Right ventricle myocardium inferior (tissue), 1 donor: ENCODE measurements around the gene TNNI2. TPM values are rescaled to one million over a fixed set of nuclear protein-coding genes. Genes with fewer than 3 reads are reported as not detected.

Source experiments
- ATAC-seq: fragments of 200-7000 bp; cut with Tn5 transposase; one replicate; pipeline ENCODE4 v1.9.1; 2020; ENCODE audit warnings: mild to moderate bottlenecking, moderate library complexity
- DNase-seq: peaks from one replicate; pipeline ENCODE4 v3.0.0; 2021; ENCODE audit errors: missing footprints
- intact Hi-C: fragments of 100-400 bp; cut with DNase I; formaldehyde crosslinking; loops from one replicate; pipeline ENCODE4 v1.11.0; 2022
- total RNA-seq: library from RNA; stranded (reverse); fragmentation: NEBNext Ultra II Directional; extraction: Animal tissue kit (Norgen Biotek cat#: 25700); gene quantifications from one replicate; pipeline ENCODE4 v1.2.1, GENCODE V29; 2021
- donor health status: DM: no; HTN: yes; CAD: no; lungs with severe emphysema.

Gene TNNI2
- total RNA-seq, 1 donor from 2014 or later = 0.35 TPM

- ATAC-seq = peak; percentile 79
- DNase-seq = peak; percentile 79
- intact Hi-C loops = no loop called here
Measured at GRCh38 chr11:1842149-1843097, 3.6 kb downstream of the TNNI2 start.

- DNase-seq (peak; percentile 23), ATAC-seq (no peak)
- intact Hi-C loops = no loop called here
Measured at GRCh38 chr11:1843098-1843473, 4.3 kb downstream of the TNNI2 start.

GRCh38 chr11:1843796-1844195, 5.0 kb downstream of the TNNI2 start:
- ATAC-seq (no peak), DNase-seq (no peak)
- intact Hi-C loops = no loop called here

- peak; percentile 47 for ATAC-seq
- intact Hi-C loops = no loop called here
Measured at GRCh38 chr11:1844221-1845094, 5.7 kb downstream of the TNNI2 start.

GRCh38 chr11:1845095-1845429, 6.3 kb downstream of the TNNI2 start:
- intact Hi-C loops = no loop called here
- ATAC-seq = no peak

More at GRCh38 chr11:1844221-1845094, 5.7 kb downstream of the TNNI2 start:
- peak; percentile 90 for DNase-seq

GRCh38 chr11:1845561-1846452, 7.0 kb downstream of the TNNI2 start:
- intact Hi-C loops = no loop called here
- DNase-seq = no peak
- ATAC-seq = no peak

More at GRCh38 chr11:1845095-1845429, 6.3 kb downstream of the TNNI2 start:
- DNase-seq = no peak

- no peak for ATAC-seq
- intact Hi-C loops = no loop called here
- DNase-seq = no peak
Measured at GRCh38 chr11:1846453-1846932, 7.7 kb downstream of the TNNI2 start.

GRCh38 chr11:1847006-1847735, 8.4 kb downstream of the TNNI2 start:
- ATAC-seq (no peak), DNase-seq (no peak)
- intact Hi-C loops = no loop called here

- intact Hi-C loops = no loop called here
Measured at GRCh38 chr11:1847926-1848639, 9.3 kb downstream of the TNNI2 start.

GRCh38 chr11:1848640-1849430, 10.1 kb downstream of the TNNI2 start:
- DNase-seq (no peak), ATAC-seq (no peak)
- intact Hi-C loops = no loop called here

More at GRCh38 chr11:1847926-1848639, 9.3 kb downstream of the TNNI2 start:
- DNase-seq (no peak), ATAC-seq (no peak)

GRCh38 chr11:1851468-1852180, 12.8 kb downstream of the TNNI2 start:
- no peak for DNase-seq
- intact Hi-C loops = no loop called here
- ATAC-seq = no peak

- DNase-seq (no peak), ATAC-seq (no peak)
- intact Hi-C loops = no loop called here
Measured at GRCh38 chr11:1852271-1852876, 13.6 kb downstream of the TNNI2 start.

- DNase-seq (peak; percentile 79), ATAC-seq (peak; percentile 4)
- intact Hi-C loops = no loop called here
Measured at GRCh38 chr11:1852877-1853276, 14.1 kb downstream of the TNNI2 start, which contains the start of gene LSP1. Gene LSP1, plus strand, starts transcription at chr11:1853084. Its CDS starts 61 bp downstream, at chr11:1853145.

- ATAC-seq = no peak
Measured at GRCh38 chr11:1853376-1854131, 14.8 kb downstream of the TNNI2 start.

More at GRCh38 chr11:1853376-1854131, 14.8 kb downstream of the TNNI2 start:
- intact Hi-C loops = no loop called here
- DNase-seq = peak; percentile 59
